ENCODE measurements around the gene SLC6A12.

Gene SLC6A12

GRCh38 chr12:163406-163986 lies 50.5 kb downstream of the SLC6A12 start:
- H3K27ac ChIP-seq = no peak overlapping the region
- TF ChIP-seq CTCF (IDR thresholded peaks at IDR 0.05) = no peak
- no peak overlapping the region for H3K4me3 ChIP-seq
- no peaks in the 10 kb centered on the region for H3K36me3 ChIP-seq
- H3K9me3 ChIP-seq = no peaks in the 10 kb centered on the region
- peaks cover 0 to 33% of the 10 kb centered on the region in 2 donors for H3K27me3 ChIP-seq
- H3K4me1 ChIP-seq = no peaks in the 10 kb centered on the region
- DNase-seq = no peak
- intact Hi-C loops (cut with DNase I; ENCODE audit: low total_unique reads) = no loop called here

GRCh38 chr12:162467-163307 lies 51.3 kb downstream of the SLC6A12 start:
- H3K4me3 ChIP-seq = no peak overlapping the region
- no peaks in the 10 kb centered on the region for H3K4me1 ChIP-seq
- H3K27me3 ChIP-seq = peaks cover 0 to 33% of the 10 kb centered on the region in 2 donors
- intact Hi-C loops (cut with DNase I; ENCODE audit: low total_unique reads) = no loop called here
- H3K36me3 ChIP-seq = no peaks in the 10 kb centered on the region
- H3K9me3 ChIP-seq = no peaks in the 10 kb centered on the region
- no peak for TF ChIP-seq CTCF (IDR thresholded peaks at IDR 0.05)
- no peak for DNase-seq
- H3K27ac ChIP-seq = no peak overlapping the region

- H3K4me1 ChIP-seq = no peaks in the 10 kb centered on the region
- no peak overlapping the region for H3K4me3 ChIP-seq
- DNase-seq = no peak
- H3K27me3 ChIP-seq = peaks cover 0 to 33% of the 10 kb centered on the region in 2 donors
- H3K9me3 ChIP-seq = no peaks in the 10 kb centered on the region
- H3K36me3 ChIP-seq = no peaks in the 10 kb centered on the region
- no peak for TF ChIP-seq CTCF (IDR thresholded peaks at IDR 0.05)
- intact Hi-C loops (cut with DNase I; ENCODE audit: low total_unique reads) = no loop called here
- no peak overlapping the region for H3K27ac ChIP-seq
Observed at GRCh38 chr12:161823-162222, 52.1 kb downstream of the SLC6A12 start.

- Histone ChIP-seq H3K4me1 (no peaks in the 10 kb centered on the region), H3K27ac (no peak overlapping the region), H3K27me3 (peaks cover 0 to 29% of the 10 kb centered on the region in 2 donors), H3K9me3 (no peaks in the 10 kb centered on the region), H3K4me3 (no peak overlapping the region), H3K36me3 (no peaks in the 10 kb centered on the region)
- intact Hi-C loops (cut with DNase I; ENCODE audit: low total_unique reads) = no loop called here
- no peak for TF ChIP-seq CTCF (IDR thresholded peaks at IDR 0.05)
- DNase-seq = no peak
Observed at GRCh38 chr12:160858-161257, 53.1 kb downstream of the SLC6A12 start.

- no peak for DNase-seq
- Histone ChIP-seq H3K9me3 (no peaks in the 10 kb centered on the region), H3K27ac (no peak overlapping the region), H3K4me3 (no peak overlapping the region), H3K27me3 (peaks cover 0 to 28% of the 10 kb centered on the region in 2 donors), H3K4me1 (no peaks in the 10 kb centered on the region), H3K36me3 (no peaks in the 10 kb centered on the region)
- no peak for TF ChIP-seq CTCF (IDR thresholded peaks at IDR 0.05)
- intact Hi-C loops (cut with DNase I; ENCODE audit: low total_unique reads) = no loop called here
Observed at GRCh38 chr12:159156-159782, 54.7 kb downstream of the SLC6A12 start.
